GM18498 (cell line): ENCODE data around the gene MTFR1L.

Experiments used
- ATAC-seq: cut with Tn5 transposase; IDR thresholded peaks from one replicate; pipeline ENCODE4 v1.9.1; 2021; ENCODE audit warnings: mild to moderate bottlenecking, moderate library complexity; ENCODE audit not compliant: unreplicated experiment

The MTFR1L gene

DNA sequence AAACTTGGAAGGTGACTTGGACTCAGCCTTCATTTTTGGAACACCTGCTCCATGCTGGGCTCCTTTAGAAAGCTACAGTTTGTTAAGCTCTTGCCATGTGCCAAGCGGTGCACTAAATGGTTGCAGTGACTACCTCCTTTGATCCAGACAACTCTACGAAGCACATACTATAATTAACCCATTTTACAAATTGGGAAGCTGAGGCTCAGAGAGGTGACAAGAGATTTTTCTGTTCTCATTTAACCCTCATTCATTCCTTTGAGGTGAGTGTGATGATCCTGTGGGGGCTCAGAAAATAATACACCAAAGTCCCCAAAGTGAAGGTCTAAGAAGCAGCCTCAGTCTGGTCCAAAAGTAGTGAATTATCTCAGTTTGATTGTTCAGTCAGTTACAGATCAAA is 57.4 kb downstream of the MTFR1L start:
- no peak for ATAC-seq

- no peak for ATAC-seq
These were observed 58.9 kb downstream of the MTFR1L start for GRCh38 chr1:25878690-25879089.

DNA sequence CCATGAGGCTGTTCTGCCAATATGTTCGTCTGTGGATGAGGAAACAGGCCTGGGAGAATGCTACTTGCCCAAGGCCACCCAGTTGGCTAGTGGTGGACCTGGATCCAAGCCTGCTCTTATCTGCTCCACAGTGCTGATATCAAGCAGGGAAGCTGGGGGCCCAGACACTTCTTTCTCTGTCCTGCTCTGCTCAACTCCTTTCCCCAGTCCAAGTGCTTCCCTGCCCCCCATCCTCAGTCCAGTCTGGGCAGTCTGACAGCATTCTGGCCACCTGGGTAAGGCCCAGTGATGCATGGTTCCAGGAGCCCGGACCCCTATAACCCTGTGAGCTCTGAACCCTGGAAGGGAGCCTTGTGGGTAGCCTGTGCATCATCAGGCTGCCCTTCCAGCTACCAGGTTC is 59.9 kb downstream of the MTFR1L start:
- ATAC-seq, result no peak

DNA sequence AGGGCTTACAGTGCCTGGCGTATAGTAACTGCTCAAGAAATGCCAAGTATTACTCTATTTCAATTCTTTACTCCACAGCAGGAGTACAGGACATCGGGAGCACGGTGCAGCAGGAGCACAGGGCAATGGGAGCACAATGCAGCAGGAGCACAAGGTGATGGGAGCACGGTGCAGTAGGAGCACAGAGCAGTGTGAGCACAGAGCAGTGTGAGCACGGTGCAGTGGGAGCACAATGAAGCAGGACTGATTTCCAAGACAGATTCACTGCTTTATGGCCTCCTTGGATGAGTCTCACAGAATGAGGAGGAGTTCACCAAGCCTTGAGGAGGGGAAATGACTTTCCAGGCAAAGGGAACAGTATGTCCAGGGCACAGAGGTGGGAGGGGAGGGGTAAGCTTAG is 60.8 kb downstream of the MTFR1L start:
- ATAC-seq, result no peak

GRCh38 chr1:25881266-25881665 is 61.5 kb downstream of the MTFR1L start:
- ATAC-seq, result no peak
